C4-2B (cell line): ENCODE results near the gene ENAH.

Source experiments
- H3K27ac ChIP-seq: fragments of 450-650 bp; 2 replicates; pipeline ENCODE4 v1.5.1; 2017
- ZFX ChIP-seq: fragments of 450-650 bp; IDR thresholded peaks from 2 replicates; pipeline ENCODE4 v1.6.1; 2017
- TF ChIP-seq, protein P1 (sequence below): fragments of 450-650 bp; conservative IDR thresholded peaks from 2 replicates; pipeline ENCODE4 v1.5.1; 2017; ENCODE audit warnings: mild to moderate bottlenecking

ENAH gene

GRCh38 chr1:225539069-225539468 lies 113.9 kb downstream of the ENAH start:
- no peak for TF ChIP-seq ZFX
- TF ChIP-seq, protein P1, sequence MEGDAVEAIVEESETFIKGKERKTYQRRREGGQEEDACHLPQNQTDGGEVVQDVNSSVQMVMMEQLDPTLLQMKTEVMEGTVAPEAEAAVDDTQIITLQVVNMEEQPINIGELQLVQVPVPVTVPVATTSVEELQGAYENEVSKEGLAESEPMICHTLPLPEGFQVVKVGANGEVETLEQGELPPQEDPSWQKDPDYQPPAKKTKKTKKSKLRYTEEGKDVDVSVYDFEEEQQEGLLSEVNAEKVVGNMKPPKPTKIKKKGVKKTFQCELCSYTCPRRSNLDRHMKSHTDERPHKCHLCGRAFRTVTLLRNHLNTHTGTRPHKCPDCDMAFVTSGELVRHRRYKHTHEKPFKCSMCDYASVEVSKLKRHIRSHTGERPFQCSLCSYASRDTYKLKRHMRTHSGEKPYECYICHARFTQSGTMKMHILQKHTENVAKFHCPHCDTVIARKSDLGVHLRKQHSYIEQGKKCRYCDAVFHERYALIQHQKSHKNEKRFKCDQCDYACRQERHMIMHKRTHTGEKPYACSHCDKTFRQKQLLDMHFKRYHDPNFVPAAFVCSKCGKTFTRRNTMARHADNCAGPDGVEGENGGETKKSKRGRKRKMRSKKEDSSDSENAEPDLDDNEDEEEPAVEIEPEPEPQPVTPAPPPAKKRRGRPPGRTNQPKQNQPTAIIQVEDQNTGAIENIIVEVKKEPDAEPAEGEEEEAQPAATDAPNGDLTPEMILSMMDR: no peak
- H3K27ac ChIP-seq: no peak overlapping the region

DNA sequence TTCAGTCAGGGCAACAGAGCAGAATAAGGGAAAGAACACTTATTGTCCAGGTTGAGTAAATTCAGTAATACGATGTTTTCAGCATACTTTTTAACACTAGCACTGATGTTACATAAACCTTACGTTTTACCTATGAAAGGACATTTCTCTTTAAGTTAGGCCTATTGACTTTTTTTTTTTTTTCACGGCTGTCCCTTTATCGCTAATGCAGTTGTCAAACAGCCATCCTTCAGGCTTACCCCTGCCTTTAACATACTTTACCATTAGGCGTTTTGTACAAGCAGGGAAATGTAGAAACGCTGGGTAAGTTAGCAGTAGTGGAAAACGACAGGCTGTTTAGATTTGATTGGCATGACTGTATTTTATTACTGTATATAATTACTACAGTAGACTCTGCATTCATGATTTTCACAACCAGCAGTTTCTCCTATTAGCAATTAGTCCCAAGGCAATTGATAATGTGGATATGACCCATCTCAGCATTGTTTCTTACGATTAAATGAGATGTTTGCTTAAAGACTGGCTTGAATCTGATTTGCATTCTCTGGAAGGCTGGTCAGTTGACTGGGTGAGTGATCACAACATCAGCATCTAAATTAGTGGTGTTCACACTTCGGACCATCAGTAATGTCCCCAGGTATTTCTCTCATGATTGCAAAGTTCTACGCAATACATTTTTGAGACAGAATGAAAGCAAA lies 115.2 kb downstream of the ENAH start:
- no peak for TF ChIP-seq ZFX
- TF ChIP-seq, protein P1: no peak
- no peak overlapping the region for H3K27ac ChIP-seq

- no peak overlapping the region for H3K27ac ChIP-seq
- no peak for TF ChIP-seq ZFX
- TF ChIP-seq, protein P1: no peak
Measured at GRCh38 chr1:225535280-225535679, 117.6 kb downstream of the ENAH start.

DNA sequence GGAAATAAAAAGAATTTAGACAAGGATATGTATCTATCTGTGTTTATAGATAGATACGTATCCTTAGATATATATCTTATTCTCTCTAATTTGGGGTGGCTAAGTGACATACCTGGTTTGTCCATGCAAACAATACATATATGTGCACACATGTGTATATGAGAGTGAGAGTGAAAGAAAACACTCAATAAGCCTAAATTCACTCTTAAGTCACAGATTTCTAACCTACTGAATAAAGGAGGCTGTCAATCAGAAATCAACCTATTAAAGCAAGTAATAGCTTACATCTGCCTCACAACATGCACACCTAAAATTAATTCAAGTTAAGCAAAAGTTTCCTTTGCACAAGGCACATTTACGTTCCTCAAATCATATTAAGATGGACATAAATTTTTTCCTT lies 118.2 kb downstream of the ENAH start:
- no peak overlapping the region for H3K27ac ChIP-seq
- TF ChIP-seq, protein P1: no peak

DNA sequence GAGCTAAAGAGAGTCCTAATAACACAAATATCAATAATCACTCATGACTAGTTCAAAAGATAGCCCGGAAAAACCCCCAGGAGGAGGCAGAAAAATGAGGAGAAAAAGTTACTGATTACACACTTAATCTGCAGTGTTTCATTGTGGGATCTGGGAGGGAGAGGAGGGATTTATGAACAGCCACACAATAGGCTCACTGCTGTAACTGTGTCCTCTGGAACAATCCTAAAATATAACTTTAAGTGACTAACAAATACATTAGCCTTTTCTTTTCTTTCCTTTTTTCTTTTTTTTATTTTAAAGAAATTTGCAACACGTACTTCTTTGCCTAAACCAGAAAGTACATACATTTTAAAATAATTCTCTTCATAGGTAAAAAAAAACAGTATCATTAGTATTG lies 118.8 kb downstream of the ENAH start:
- no peak overlapping the region for H3K27ac ChIP-seq

GRCh38 chr1:225533238-225533637 lies 119.7 kb downstream of the ENAH start:
- H3K27ac ChIP-seq: no peak overlapping the region
- no peak for TF ChIP-seq ZFX
- TF ChIP-seq, protein P1: no peak

More for the DNA sequence above, 118.8 kb downstream of the ENAH start:
- TF ChIP-seq, protein P1: no peak
- TF ChIP-seq ZFX: no peak

DNA sequence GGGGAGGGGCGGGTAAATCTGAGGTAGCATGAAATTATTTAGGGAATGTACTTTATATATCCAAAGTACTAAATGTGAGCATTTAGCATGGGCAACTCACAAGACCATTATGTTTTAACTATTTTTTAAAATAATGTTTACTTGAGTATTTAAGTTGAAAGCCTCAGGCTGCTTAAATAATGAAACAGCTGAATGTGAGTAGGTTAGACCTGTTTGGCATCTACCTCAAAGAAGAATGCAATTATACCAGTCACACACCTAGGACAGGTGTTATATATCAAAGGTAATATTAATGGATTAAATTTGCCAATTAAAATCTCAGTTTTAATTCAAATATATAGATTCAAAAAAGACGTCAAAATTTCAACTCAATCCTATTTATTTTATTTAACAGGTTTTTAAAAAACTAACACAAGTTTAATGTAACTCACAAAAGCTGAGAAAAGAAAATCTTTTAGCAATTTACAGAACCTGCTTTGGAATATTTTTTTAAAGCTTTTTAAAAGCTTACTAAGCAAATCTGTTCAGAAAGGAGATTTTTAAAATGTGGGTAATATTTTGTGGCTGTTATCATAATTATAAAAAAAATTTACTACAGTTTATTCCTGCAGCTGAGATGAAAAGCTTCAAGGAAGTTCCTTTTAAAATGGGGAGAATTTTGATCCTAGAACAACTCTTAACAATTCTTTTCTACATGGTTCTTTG lies 120.5 kb downstream of the ENAH start:
- no peak overlapping the region for H3K27ac ChIP-seq
- TF ChIP-seq, protein P1: no peak
- TF ChIP-seq ZFX: no peak
